SK-N-MC (cell line): Measurements from ENCODE around the gene KLF12.

ENCODE experiments used
- DNase-seq: peaks from one replicate; pipeline ENCODE4 v3.0.0-alpha.2; 2011; ENCODE audit warnings: low read depth, low spot score
- H3K27ac ChIP-seq: fragments of 200-600 bp; sonication (generic); 2 replicates; pipeline ENCODE4 v1.5.1; 2016; ENCODE audit warnings: mixed run types
- H3K36me3 ChIP-seq: fragments of 200-600 bp; sonication (generic); 2 replicates; pipeline ENCODE4 v1.6.1; 2017; ENCODE audit warnings: antibody characterized with exemption, low read length, mixed read lengths; ENCODE audit not compliant: insufficient read depth
- H3K4me3 ChIP-seq: fragments of 200-600 bp; sonication (generic); 2 replicates; pipeline ENCODE4 v1.5.1; 2016
- H3K9ac ChIP-seq: fragments of 200-600 bp; sonication (generic); 2 replicates; pipeline ENCODE4 v1.8.0; 2017; ENCODE audit warnings: mixed run types, mixed read lengths; ENCODE audit not compliant: insufficient read length
- H3K9me3 ChIP-seq: fragments of 200-600 bp; sonication (generic); 2 replicates; pipeline ENCODE4 v1.6.1; 2017; ENCODE audit warnings: low read depth, mild to moderate bottlenecking, antibody characterized with exemption, low read length, moderate library complexity, mixed read lengths
- EZH2 ChIP-seq: fragments of 200-600 bp; sonication (generic); IDR thresholded peaks from one replicate; pipeline ENCODE4 v1.6.1; 2017; ENCODE audit warnings: antibody characterized with exemption
- FOXP2 ChIP-seq: optimal IDR thresholded peaks from 2 replicates; pipeline ENCODE3; 2011; ENCODE audit warnings: mild to moderate bottlenecking, moderate library complexity; ENCODE audit not compliant: insufficient read depth; ENCODE audit errors: extremely low read length, control extremely low read depth
- POLR2AphosphoS5 ChIP-seq: IDR thresholded peaks from 2 replicates; pipeline ENCODE4 v1.6.1; 2012; ENCODE audit warnings: mild to moderate bottlenecking, low read depth, low read length, borderline replicate concordance

Gene KLF12

DNA sequence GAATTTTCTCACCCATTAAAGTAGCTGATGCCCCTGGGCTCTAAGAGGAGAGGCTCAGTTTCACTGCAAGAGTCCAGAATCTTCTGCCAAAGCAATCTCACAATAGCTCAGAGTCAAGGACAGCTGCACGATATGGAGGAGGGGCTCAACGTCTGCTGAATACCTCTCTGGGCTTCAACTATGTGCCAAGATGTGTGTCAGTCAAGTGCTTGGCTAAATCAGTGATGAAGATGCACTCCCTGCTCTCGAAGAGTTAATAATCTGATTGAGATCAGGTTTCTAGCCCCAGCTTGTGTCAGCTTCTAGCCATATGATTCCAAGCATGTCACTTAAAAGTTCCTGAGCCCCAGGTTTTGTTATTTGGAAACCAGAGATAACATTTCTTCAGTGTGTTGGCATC lies 46.8 kb downstream of the KLF12 start:
- DNase-seq: no peak
- H3K9ac ChIP-seq: no peak overlapping the region
- no peaks in the 10 kb centered on the region for H3K36me3 ChIP-seq
- H3K9me3 ChIP-seq: no peaks in the 10 kb centered on the region
- no peak overlapping the region for H3K27ac ChIP-seq
- no peak for TF ChIP-seq FOXP2
- no peak for TF ChIP-seq POLR2AphosphoS5
- TF ChIP-seq EZH2: no peak
- H3K4me3 ChIP-seq: no peak overlapping the region
